Measurements from ENCODE around the gene TBC1D22A.

- TF ChIP-seq CTCF (IDR thresholded peaks at IDR 0.05; ENCODE audit: low read length) (no peak), EZH2 (IDR thresholded peaks at IDR 0.05; ENCODE audit: borderline replicate concordance, low read length) (no peak)
Measured at GRCh38 chr22:47165338-47166032, 403.0 kb downstream of the TBC1D22A start.
